Osteocyte (in vitro differentiated cells): ENCODE results near the gene TEC. TPM values are rescaled to one million over a fixed set of nuclear protein-coding genes. Genes with fewer than 3 reads are reported as not detected.
"Not testable (repeated sequence)": the region's sequence is repeated elsewhere in the genome, so short reads cannot be mapped to it uniquely, and the experiment has no call there.

ENCODE experiments used
- DNase-seq: peaks from one replicate; pipeline ENCODE4 v3.0.0; 2021; ENCODE audit warnings: mixed read lengths; ENCODE audit not compliant: unreplicated experiment; ENCODE audit errors: extremely low spot score
- H3K27ac Mint-ChIP-seq: one replicate; pipeline ENCODE4 v1.8.0; 2021; ENCODE audit warnings: mild to moderate bottlenecking, mixed read lengths; ENCODE audit not compliant: unreplicated experiment
- H3K27me3 Mint-ChIP-seq: one replicate; pipeline ENCODE4 v1.8.0; 2021; ENCODE audit warnings: mixed read lengths; ENCODE audit not compliant: unreplicated experiment
- H3K36me3 Mint-ChIP-seq: one replicate; pipeline ENCODE4 v1.8.0; 2021; ENCODE audit warnings: mixed read lengths; ENCODE audit not compliant: unreplicated experiment
- H3K4me1 Mint-ChIP-seq: one replicate; pipeline ENCODE4 v1.8.0; 2021; ENCODE audit warnings: mixed read lengths; ENCODE audit not compliant: unreplicated experiment
- H3K4me3 Mint-ChIP-seq: one replicate; pipeline ENCODE4 v1.8.0; 2021; ENCODE audit warnings: mild to moderate bottlenecking, moderate library complexity, mixed read lengths; ENCODE audit not compliant: unreplicated experiment
- H3K9me3 Mint-ChIP-seq: one replicate; pipeline ENCODE4 v1.8.0; 2021; ENCODE audit warnings: mixed read lengths; ENCODE audit not compliant: unreplicated experiment
- CTCF ChIP-seq: fragments of 200-600 bp; sonication (generic); IDR thresholded peaks from 2 replicates; pipeline ENCODE4 v1.5.0; 2021; ENCODE audit warnings: antibody characterized with exemption, mild to moderate bottlenecking, moderate library complexity
- total RNA-seq: library from RNA; stranded (reverse); gene quantifications from 2 replicates; pipeline ENCODE4 v1.2.1, GENCODE V29; 2021

Gene TEC
- total RNA-seq, 1 donor from 2014 or later = not detected

- no peaks in the 10 kb centered on the region for H3K9me3 Mint-ChIP-seq
- peaks cover 17% of the 10 kb centered on the region for H3K4me1 Mint-ChIP-seq
- no peak for DNase-seq
- no peak overlapping the region for H3K27ac Mint-ChIP-seq
- no peaks in the 10 kb centered on the region for H3K36me3 Mint-ChIP-seq
- TF ChIP-seq CTCF = no peak
- no peaks in the 10 kb centered on the region for H3K27me3 Mint-ChIP-seq
- no peak overlapping the region for H3K4me3 Mint-ChIP-seq
Measured at GRCh38 chr4:48296365-48296764, 26.7 kb upstream of the TEC start.

GRCh38 chr4:48295116-48295515 is 25.5 kb upstream of the TEC start:
- H3K4me1 Mint-ChIP-seq = peaks cover 15% of the 10 kb centered on the region

GRCh38 chr4:48292218-48292790 is 22.7 kb upstream of the TEC start:
- H3K9me3 Mint-ChIP-seq, H3K4me1 Mint-ChIP-seq, H3K36me3 Mint-ChIP-seq, H3K4me3 Mint-ChIP-seq, H3K27ac Mint-ChIP-seq, DNase-seq: not testable (repeated sequence)
- peaks cover 19% of the 10 kb centered on the region for H3K27me3 Mint-ChIP-seq

More at GRCh38 chr4:48295116-48295515, 25.5 kb upstream of the TEC start:
- H3K4me3 Mint-ChIP-seq = no peak overlapping the region
- no peaks in the 10 kb centered on the region for H3K9me3 Mint-ChIP-seq
- TF ChIP-seq CTCF = no peak
- H3K27me3 Mint-ChIP-seq = no peaks in the 10 kb centered on the region
- H3K36me3 Mint-ChIP-seq = no peaks in the 10 kb centered on the region
- no peak for DNase-seq
- H3K27ac Mint-ChIP-seq = no peak overlapping the region

GRCh38 chr4:48290146-48290772 is 20.6 kb upstream of the TEC start:
- Mint-ChIP-seq H3K4me3 (no peak overlapping the region), H3K27me3 (peaks cover 37% of the 10 kb centered on the region), H3K36me3 (no peaks in the 10 kb centered on the region), H3K9me3 (no peaks in the 10 kb centered on the region), H3K27ac (no peak overlapping the region), H3K4me1 (no peaks in the 10 kb centered on the region)
- no peak for DNase-seq
- TF ChIP-seq CTCF = peak; percentile 50

- not testable (repeated sequence) for H3K27ac Mint-ChIP-seq, DNase-seq, H3K4me3 Mint-ChIP-seq, H3K36me3 Mint-ChIP-seq, H3K9me3 Mint-ChIP-seq, H3K4me1 Mint-ChIP-seq
- H3K27me3 Mint-ChIP-seq = peaks cover 79% of the 10 kb centered on the region
Measured at GRCh38 chr4:48286060-48286459, 16.4 kb upstream of the TEC start.

GRCh38 chr4:48285640-48286039 is 16.0 kb upstream of the TEC start:
- H3K9me3 Mint-ChIP-seq = not testable (repeated sequence)

More at GRCh38 chr4:48285640-48286039, 16.0 kb upstream of the TEC start:
- H3K27ac Mint-ChIP-seq, DNase-seq, H3K36me3 Mint-ChIP-seq, H3K4me1 Mint-ChIP-seq, H3K4me3 Mint-ChIP-seq: not testable (repeated sequence)
- peaks cover 83% of the 10 kb centered on the region for H3K27me3 Mint-ChIP-seq
